ENCODE results near the gene TPSB2.

DNA sequence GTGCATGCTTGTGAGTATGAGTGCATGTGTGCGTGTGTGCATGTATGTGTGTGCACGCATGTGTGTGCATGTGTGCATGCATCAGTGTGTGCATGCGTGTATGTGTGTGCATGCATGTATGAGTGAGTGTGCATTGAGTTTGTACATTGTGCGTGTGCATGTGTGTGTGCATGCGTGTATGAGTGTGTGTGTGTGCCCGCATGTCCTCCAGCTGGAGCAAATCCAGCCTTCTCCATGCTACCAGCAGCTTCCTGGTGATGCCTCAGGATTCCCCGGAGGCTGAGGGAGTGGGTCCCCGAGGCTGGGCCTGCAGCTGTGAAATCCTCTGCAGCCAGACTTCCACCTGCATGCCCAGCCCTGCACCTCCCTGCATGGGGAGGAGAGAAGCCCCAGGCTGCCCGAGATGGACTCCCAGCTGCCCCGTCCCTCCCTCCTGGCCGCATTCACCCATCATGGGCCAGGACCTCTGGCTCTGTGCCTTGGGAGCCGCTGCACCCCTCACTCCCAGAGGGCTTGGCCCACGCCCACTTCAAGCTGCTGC, 35.2 kb upstream of the TPSB2 start:
- TF ChIP-seq, protein P1, sequence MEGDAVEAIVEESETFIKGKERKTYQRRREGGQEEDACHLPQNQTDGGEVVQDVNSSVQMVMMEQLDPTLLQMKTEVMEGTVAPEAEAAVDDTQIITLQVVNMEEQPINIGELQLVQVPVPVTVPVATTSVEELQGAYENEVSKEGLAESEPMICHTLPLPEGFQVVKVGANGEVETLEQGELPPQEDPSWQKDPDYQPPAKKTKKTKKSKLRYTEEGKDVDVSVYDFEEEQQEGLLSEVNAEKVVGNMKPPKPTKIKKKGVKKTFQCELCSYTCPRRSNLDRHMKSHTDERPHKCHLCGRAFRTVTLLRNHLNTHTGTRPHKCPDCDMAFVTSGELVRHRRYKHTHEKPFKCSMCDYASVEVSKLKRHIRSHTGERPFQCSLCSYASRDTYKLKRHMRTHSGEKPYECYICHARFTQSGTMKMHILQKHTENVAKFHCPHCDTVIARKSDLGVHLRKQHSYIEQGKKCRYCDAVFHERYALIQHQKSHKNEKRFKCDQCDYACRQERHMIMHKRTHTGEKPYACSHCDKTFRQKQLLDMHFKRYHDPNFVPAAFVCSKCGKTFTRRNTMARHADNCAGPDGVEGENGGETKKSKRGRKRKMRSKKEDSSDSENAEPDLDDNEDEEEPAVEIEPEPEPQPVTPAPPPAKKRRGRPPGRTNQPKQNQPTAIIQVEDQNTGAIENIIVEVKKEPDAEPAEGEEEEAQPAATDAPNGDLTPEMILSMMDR (IDR thresholded peaks at IDR 0.05; ENCODE audit: low read length): no peak
- TF ChIP-seq EZH2phosphoT487 (IDR thresholded peaks at IDR 0.05; ENCODE audit: low read length): no peak
- no peak for TF ChIP-seq EZH2 (optimal IDR thresholded peaks at IDR 0.05; ENCODE audit: low read depth, low read length)
